IMR-90 (cell line): ENCODE data around the gene DCLK1. TPM values are rescaled to one million over a fixed set of nuclear protein-coding genes. Genes with fewer than 3 reads are reported as not detected.

Experiments
- ATAC-seq: fragments of 200-7000 bp; cut with Tn5 transposase; 2 replicates; pipeline ENCODE4 v1.9.1; 2020; ENCODE audit warnings: low read depth, mild to moderate bottlenecking, moderate library complexity
- BruUV-seq: library from RNA; stranded (reverse); fragments of 400-500 nt; replicated peaks from 2 replicates; lab custom pipeline; 2021; lab: Mats Ljungman, UMichigan
- CTCF ChIA-PET: fragments of 300-600 bp; formaldehyde crosslinking; extraction: SDS; loops from one replicate; lab custom pipeline; 2021; ENCODE audit warnings: antibody characterized with exemption; lab: Yijun Ruan, JAX
- POLR2A ChIA-PET: fragments of 300-600 bp; sonication (Branson Sonifier 250); formaldehyde crosslinking; loops from one replicate; lab custom pipeline; 2022; ENCODE audit warnings: antibody characterized with exemption; ENCODE audit not compliant: unreplicated experiment; lab: Charles Lee
- DNase-seq: peaks from one replicate; pipeline ENCODE4 v3.0.0; 2013
- H2AFZ ChIP-seq: replicated peaks from 2 replicates; pipeline ENCODE3; 2013; ENCODE audit warnings: low read length, mild to moderate bottlenecking; ENCODE audit not compliant: poor library complexity
- H2AK5ac ChIP-seq: 2 replicates; pipeline ENCODE4 v1.6.1; 2013; ENCODE audit warnings: low read depth, low read length, inconsistent platforms
- H2AK9ac ChIP-seq: replicated peaks from 2 replicates; pipeline ENCODE3; 2013; ENCODE audit warnings: mild to moderate bottlenecking, low read depth, low read length, moderate library complexity; ENCODE audit not compliant: poor library complexity
- H2BK120ac ChIP-seq: 2 replicates; pipeline ENCODE4 v1.6.1; 2013; ENCODE audit warnings: low read depth, low read length, inconsistent platforms
- H2BK15ac ChIP-seq: 3 replicates; pipeline ENCODE4 v1.6.1; 2013; ENCODE audit warnings: low read depth, low read length, inconsistent platforms
- H2BK20ac ChIP-seq: 2 replicates; pipeline ENCODE4 v1.6.1; 2013; ENCODE audit warnings: low read depth, mild to moderate bottlenecking, inconsistent platforms, low read length, moderate library complexity
- H2BK5ac ChIP-seq: 2 replicates; pipeline ENCODE4 v1.6.1; 2013; ENCODE audit warnings: mild to moderate bottlenecking, low read depth, low read length, inconsistent platforms; ENCODE audit not compliant: poor library complexity, severe bottlenecking
- H3K14ac ChIP-seq: replicated peaks from 2 replicates; pipeline ENCODE4 v1.6.1; 2013; ENCODE audit warnings: low read depth, low read length, inconsistent platforms
- H3K18ac ChIP-seq: 2 replicates; pipeline ENCODE4 v1.6.1; 2013; ENCODE audit warnings: low read depth, low read length, control low read depth
- H3K23ac ChIP-seq: 2 replicates; pipeline ENCODE4 v1.6.1; 2013; ENCODE audit warnings: low read depth, low read length, inconsistent platforms
- H3K27ac ChIP-seq: 2 replicates; pipeline ENCODE4 v1.5.1; 2013; ENCODE audit warnings: mild to moderate bottlenecking, control low read depth, low read length; ENCODE audit not compliant: insufficient read depth
- H3K27me3 ChIP-seq: 2 replicates; pipeline ENCODE4 v1.6.1; 2013; ENCODE audit warnings: low read length; ENCODE audit not compliant: control insufficient read depth, insufficient read depth
- H3K36me3 ChIP-seq: 2 replicates; pipeline ENCODE4 v1.6.1; 2013; ENCODE audit warnings: low read length, mixed read lengths; ENCODE audit not compliant: control insufficient read depth, insufficient read depth
- H3K4ac ChIP-seq: 2 replicates; pipeline ENCODE4 v1.6.1; 2013; ENCODE audit warnings: low read depth, low read length, inconsistent platforms
- H3K4me1 ChIP-seq: 2 replicates; pipeline ENCODE4 v1.6.1; 2013; ENCODE audit warnings: low read length, mixed read lengths; ENCODE audit not compliant: control insufficient read depth, insufficient read depth
- H3K4me2 ChIP-seq: 2 replicates; pipeline ENCODE4 v1.6.1; 2013; ENCODE audit warnings: low read depth, mild to moderate bottlenecking, control low read depth, low read length, moderate library complexity
- H3K4me3 ChIP-seq: 2 replicates; pipeline ENCODE4 v1.5.1; 2013; ENCODE audit warnings: low read depth, mild to moderate bottlenecking, control low read depth, low read length, moderate library complexity; ENCODE audit not compliant: insufficient read depth
- H3K56ac ChIP-seq: 2 replicates; pipeline ENCODE4 v1.6.1; 2013; ENCODE audit warnings: low read length, inconsistent platforms; ENCODE audit not compliant: insufficient read depth; ENCODE audit errors: extremely low read depth
- H3K79me1 ChIP-seq, 2 experiments: 2 replicates each; pipeline ENCODE4 v1.6.1; 2013; ENCODE audit warnings: low read length in 2 of 2, inconsistent platforms in 1 of 2, low read depth in 1 of 2
- H3K9ac ChIP-seq: 2 replicates; pipeline ENCODE4 v1.6.1; 2013; ENCODE audit warnings: low read depth, low read length, control low read depth
- H3K9me1 ChIP-seq: 2 replicates; pipeline ENCODE4 v1.6.1; 2013; ENCODE audit warnings: low read length, inconsistent platforms; ENCODE audit not compliant: insufficient read depth
- H3K9me3 ChIP-seq: 2 replicates; pipeline ENCODE4 v1.6.1; 2013; ENCODE audit warnings: low read length; ENCODE audit not compliant: control insufficient read depth, insufficient read depth
- H4K20me1 ChIP-seq: 2 replicates; pipeline ENCODE4 v1.6.1; 2013; ENCODE audit warnings: low read length, inconsistent platforms; ENCODE audit not compliant: insufficient read depth
- H4K5ac ChIP-seq: 2 replicates; pipeline ENCODE4 v1.6.1; 2013; ENCODE audit warnings: mild to moderate bottlenecking, low read depth, low read length, control low read depth
- H4K8ac ChIP-seq, 2 experiments: 2 replicates each; pipeline ENCODE4 v1.6.1; 2013; ENCODE audit warnings: low read depth in 2 of 2, low read length in 2 of 2, control low read depth in 1 of 2, inconsistent platforms in 1 of 2
- H4K91ac ChIP-seq: 2 replicates; pipeline ENCODE4 v1.6.1; 2013; ENCODE audit warnings: low read depth, low read length, inconsistent platforms; ENCODE audit not compliant: insufficient read depth
- BHLHE40 ChIP-seq: fragments of 150-350 bp; IDR thresholded peaks from 2 replicates; pipeline ENCODE4 v1.6.1; 2016; ENCODE audit warnings: mild to moderate bottlenecking, low read depth, low read length
- CEBPB ChIP-seq: IDR thresholded peaks from 2 replicates; pipeline ENCODE4 v1.6.1; 2012; ENCODE audit warnings: low read depth, low read length, improper control_type of control experiment
- CHD1 ChIP-seq: IDR thresholded peaks from 2 replicates; pipeline ENCODE4 v1.6.1; 2012; ENCODE audit warnings: low read depth, low read length, improper control_type of control experiment
- CTCF ChIP-seq: conservative IDR thresholded peaks from 2 replicates; pipeline ENCODE4 v1.5.1; 2012; ENCODE audit warnings: mild to moderate bottlenecking, low read depth, low read length, improper control_type of control experiment
- ELK1 ChIP-seq: fragments of 150-350 bp; IDR thresholded peaks from 2 replicates; pipeline ENCODE4 v1.6.1; 2016; ENCODE audit warnings: low read depth, mild to moderate bottlenecking, low read length, moderate library complexity, borderline replicate concordance
- FOS ChIP-seq: fragments of 150-350 bp; IDR thresholded peaks from 2 replicates; pipeline ENCODE4 v1.6.1; 2016; ENCODE audit warnings: low read depth, low read length
- MAFK ChIP-seq: IDR thresholded peaks from 2 replicates; pipeline ENCODE4 v1.6.1; 2012; ENCODE audit warnings: low read depth, low read length, improper control_type of control experiment
- POLR2A ChIP-seq: IDR thresholded peaks from 2 replicates; pipeline ENCODE4 v1.6.1; 2012; ENCODE audit warnings: mild to moderate bottlenecking, low read depth, low read length
- RAD21 ChIP-seq: IDR thresholded peaks from 2 replicates; pipeline ENCODE4 v1.6.1; 2012; ENCODE audit warnings: low read length, improper control_type of control experiment
- SMC3 ChIP-seq: fragments of 150-350 bp; IDR thresholded peaks from 2 replicates; pipeline ENCODE4 v1.6.1; 2016; ENCODE audit warnings: low read depth, mild to moderate bottlenecking, antibody characterized with exemption, low read length, moderate library complexity
- whole genome bisulfite sequencing, 2 experiments: methylation state at CpG; one replicate each; pipeline versions ENCODE4 v1.1.5 to v1.1.7; 2013; ENCODE audit warnings: missing lambda C conversion rate in 2 of 2; ENCODE audit not compliant: insufficient read length in 1 of 2; ENCODE audit errors: extremely low coverage in 2 of 2; 5-methylcytosine and 5-hydroxymethylcytosine counted together
- dilution Hi-C: fragments of 300-500 bp; cut with HindIII; formaldehyde crosslinking; loops from one replicate; pipeline ENCODE4 v1.14.3; 2018; ENCODE audit warnings: low sequenced_read_pairs; ENCODE audit not compliant: unreplicated experiment
- in situ Hi-C: fragments of 300-500 bp; cut with MboI; formaldehyde crosslinking; loops from 3 replicates; pipeline ENCODE4 v1.14.3; 2019; ENCODE audit warnings: low sequenced_read_pairs, inconsistent platforms, mixed read lengths
- intact Hi-C: fragments of 100-400 bp; cut with micrococcal nuclease; formaldehyde crosslinking; loops from 2 replicates; pipeline ENCODE4 v1.10.0; 2022
- polyA plus RNA-seq, 3 experiments: library from polyadenylated mRNA; depleted of rRNA; stranded (reverse); fragments of >200 nt; gene quantifications; 2 replicates each; pipeline ENCODE4 v1.2.3, GENCODE V29; 2012; ENCODE audit warnings: low replicate concordance in 1 of 3
- total RNA-seq: library from RNA; depleted of rRNA; stranded (reverse); fragments of >200 nt; gene quantifications from 2 replicates; pipeline ENCODE4 v1.2.3, GENCODE V29; 2012

The DCLK1 gene
- total and polyA plus RNA-seq, 2 of the 4 experiments (the other 2 are of a cell fraction) = under 0.01 to 0.02 TPM

- ChIA-PET POLR2A (no interaction called here), CTCF (no interaction called here)
- Histone ChIP-seq H4K8ac (no peak overlapping the region), H4K5ac (no peak overlapping the region), H2AFZ (no peak overlapping the region), H3K18ac (no peak overlapping the region), H2AK5ac (no peak overlapping the region), H2BK20ac (no peak overlapping the region), H3K27me3 (no peaks in the 10 kb centered on the region), H3K36me3 (no peaks in the 10 kb centered on the region), H4K20me1 (no peaks in the 10 kb centered on the region), H2BK15ac (no peak overlapping the region), H3K56ac (no peak overlapping the region), H2AK9ac (no peak overlapping the region), H3K79me1 (no peaks in the 10 kb centered on the region), H3K9me1 (no peaks in the 10 kb centered on the region), H3K9ac (no peak overlapping the region), H3K14ac (no peak overlapping the region), H3K4me1 (no peaks in the 10 kb centered on the region), H3K27ac (no peak overlapping the region), H3K4ac (no peak overlapping the region), H2BK120ac (no peak overlapping the region), H2BK5ac (no peak overlapping the region), H3K4me2 (no peak overlapping the region), H3K9me3 (no peaks in the 10 kb centered on the region), H3K23ac (no peak overlapping the region), H3K4me3 (no peak overlapping the region), H4K91ac (no peak overlapping the region)
- in situ Hi-C loops = loop anchor here (10.0 kb wide), 1 partner anchor 62 kb away; no protein-coding TSS in a partner anchor
- DNase-seq (no peak), ATAC-seq (no peak)
- TF ChIP-seq CEBPB (no peak), CTCF (no peak), RAD21 (no peak), BHLHE40 (no peak), POLR2A (no peak), SMC3 (no peak), ELK1 (no peak), MAFK (no peak), FOS (no peak), CHD1 (no peak)
- WGBS, 2 experiments = no CpG with 5 or more reads among the region's 4 CpGs
- intact Hi-C loops = no loop called here
- dilution Hi-C loops = no loop called here
- no TSS peak for BruUV-seq
Observed at GRCh38 chr13:36033035-36033434, 98.1 kb downstream of the DCLK1 start.
